Parathyroid adenoma (tissue), 2 donors: Measurements from ENCODE around the gene ABO.
"Not testable (repeated sequence)": the region's sequence is repeated elsewhere in the genome, so short reads cannot be mapped to it uniquely, and the experiment has no call there.

ENCODE experiments used
- H2AFZ ChIP-seq: fragments of 300-600 bp; sonication (generic); one replicate; pipeline ENCODE4 v1.7.0; 2017; ENCODE audit warnings: antibody characterized with exemption, mild to moderate bottlenecking
- H3K27ac ChIP-seq: fragments of 300-600 bp; sonication (generic); one replicate; pipeline ENCODE4 v1.7.0; 2017
- H3K27me3 ChIP-seq: fragments of 300-600 bp; sonication (generic); one replicate; pipeline ENCODE4 v1.7.0; 2017; ENCODE audit warnings: low read length; ENCODE audit not compliant: control insufficient read depth, insufficient read depth
- H3K36me3 ChIP-seq: fragments of 300-600 bp; sonication (generic); one replicate; pipeline ENCODE4 v1.7.0; 2017; ENCODE audit warnings: low read length; ENCODE audit not compliant: control insufficient read depth, insufficient read depth
- H3K4me1 ChIP-seq: fragments of 300-600 bp; sonication (generic); one replicate; pipeline ENCODE4 v1.7.0; 2017; ENCODE audit warnings: control low read depth
- H3K4me2 ChIP-seq: fragments of 300-600 bp; sonication (generic); one replicate; pipeline ENCODE4 v1.7.0; 2017; ENCODE audit warnings: low read length
- H3K4me3 ChIP-seq: fragments of 300-600 bp; sonication (generic); one replicate; pipeline ENCODE4 v1.7.0; 2017; ENCODE audit warnings: low read depth, low read length
- H3K79me2 ChIP-seq: fragments of 300-600 bp; sonication (generic); one replicate; pipeline ENCODE4 v1.7.0; 2017; ENCODE audit warnings: control low read depth
- H3K9ac ChIP-seq: fragments of 300-600 bp; sonication (generic); one replicate; pipeline ENCODE4 v1.7.0; 2017; ENCODE audit warnings: mild to moderate bottlenecking
- H3K9me3 ChIP-seq: fragments of 300-600 bp; sonication (generic); one replicate; pipeline ENCODE4 v1.7.0; 2017; ENCODE audit warnings: low read length; ENCODE audit not compliant: control insufficient read depth
- CTCF ChIP-seq: fragments of 300-600 bp; sonication (generic); IDR thresholded peaks from one replicate; pipeline ENCODE4 v1.7.0; 2017; ENCODE audit warnings: antibody characterized with exemption, mild to moderate bottlenecking
- donor health status: primary hyperparathyroidism.

ABO gene

DNA sequence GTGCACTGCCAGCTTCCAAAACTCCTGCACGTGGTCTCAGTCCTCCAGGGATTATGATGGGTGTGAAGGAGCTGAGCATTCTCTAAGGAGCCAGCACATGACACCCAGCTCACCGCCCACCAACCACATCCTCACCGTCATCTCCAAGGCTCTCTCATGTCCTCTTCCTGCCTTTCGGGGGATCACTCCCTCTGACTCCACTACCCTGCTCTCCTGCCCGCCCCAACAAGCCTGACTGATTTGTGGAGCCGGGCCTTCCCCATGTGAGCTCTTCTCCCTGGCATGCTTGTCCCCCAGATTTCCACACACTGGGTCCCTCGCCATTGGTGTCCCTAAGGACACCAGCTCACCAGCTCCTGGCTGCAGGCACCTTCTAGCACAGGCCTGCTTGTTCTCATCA is 1.9 kb downstream of the ABO start:
- Histone ChIP-seq H3K9me3 (no peaks in the 10 kb centered on the region), H3K4me1 (no peaks in the 10 kb centered on the region), H3K4me3 (no peak overlapping the region), H3K4me2 (no peak overlapping the region), H3K36me3 (no peaks in the 10 kb centered on the region), H3K27me3 (no peaks in the 10 kb centered on the region), H2AFZ (no peak overlapping the region), H3K79me2 (no peaks in the 10 kb centered on the region), H3K27ac (no peak overlapping the region), H3K9ac (no peak overlapping the region)
- no peak for TF ChIP-seq CTCF

DNA sequence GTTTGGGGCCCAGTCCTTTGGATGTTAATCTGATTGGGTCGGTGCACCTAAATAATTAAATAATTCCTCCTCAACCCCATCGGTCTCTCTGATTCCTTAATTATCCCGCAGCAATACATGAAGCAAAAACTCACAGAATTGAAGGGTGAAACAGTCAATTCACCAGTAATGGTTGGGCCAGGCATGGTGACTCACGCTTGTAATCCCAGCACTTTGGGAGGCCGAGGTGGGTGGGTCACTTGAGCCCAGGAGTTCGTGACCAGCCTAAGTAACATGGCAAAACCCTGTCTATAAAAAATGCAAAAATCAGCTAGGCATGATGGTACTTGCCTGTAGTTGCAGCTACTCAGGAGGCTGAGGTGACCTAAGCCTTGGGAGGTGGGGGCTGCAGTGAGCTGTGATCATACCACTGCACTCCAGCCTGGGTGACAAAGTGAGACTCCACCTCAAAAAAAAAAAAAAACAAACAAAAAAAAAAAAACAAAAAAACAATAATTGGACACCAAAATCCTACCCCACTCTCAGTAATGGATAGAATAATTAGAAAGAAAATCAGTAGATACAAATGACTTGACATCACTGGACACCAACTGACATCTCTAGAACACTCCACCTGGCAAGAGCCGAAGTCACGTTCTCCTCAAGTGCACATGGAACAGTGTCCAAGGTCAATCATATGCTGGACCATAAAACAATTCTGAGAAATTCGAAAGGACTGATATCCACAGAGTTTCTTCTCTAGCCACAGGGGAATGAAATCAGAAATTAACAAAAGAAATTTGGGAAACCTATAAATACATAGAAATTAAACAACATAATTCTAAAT is 5.3 kb downstream of the ABO start:
- Histone ChIP-seq H3K4me1 (no peaks in the 10 kb centered on the region), H3K9ac (no peak overlapping the region), H3K79me2 (no peaks in the 10 kb centered on the region), H3K27me3 (no peaks in the 10 kb centered on the region), H3K9me3 (no peaks in the 10 kb centered on the region), H3K36me3 (no peaks in the 10 kb centered on the region), H3K4me2 (no peak overlapping the region), H3K27ac (no peak overlapping the region), H3K4me3 (no peak overlapping the region), H2AFZ (no peak overlapping the region)
- TF ChIP-seq CTCF: no peak

DNA sequence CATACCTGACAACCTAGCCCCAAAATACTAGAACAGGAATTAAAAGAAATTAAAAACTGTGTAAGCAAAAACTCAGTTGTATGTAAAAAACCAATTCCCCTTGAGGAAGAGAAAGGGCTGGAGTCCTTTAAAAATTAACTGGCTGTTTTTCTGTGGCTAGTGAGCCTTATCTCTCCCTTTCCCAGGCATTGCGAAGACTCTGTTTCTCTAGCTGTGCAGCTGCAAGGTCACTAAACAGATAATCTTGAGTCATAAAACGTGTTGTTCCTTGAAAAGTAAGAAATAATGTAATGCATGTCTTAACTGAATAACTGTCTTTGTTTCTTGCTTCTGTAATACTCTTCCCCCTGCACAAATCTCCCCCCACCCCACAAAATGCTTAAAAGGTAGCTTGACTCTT is 5.9 kb downstream of the ABO start:
- not testable (repeated sequence) for H2AFZ ChIP-seq, H3K4me2 ChIP-seq, H3K4me3 ChIP-seq, H3K9ac ChIP-seq, H3K27me3 ChIP-seq, H3K9me3 ChIP-seq, H3K27ac ChIP-seq, H3K79me2 ChIP-seq, H3K36me3 ChIP-seq, H3K4me1 ChIP-seq

- H3K36me3 ChIP-seq: no peaks in the 10 kb centered on the region
- no peak overlapping the region for H3K27ac ChIP-seq
Measured at GRCh38 chr9:133268335-133269056, 6.5 kb downstream of the ABO start.

More at GRCh38 chr9:133268335-133269056, 6.5 kb downstream of the ABO start:
- no peak for TF ChIP-seq CTCF
- H2AFZ ChIP-seq: no peak overlapping the region
- no peak overlapping the region for H3K9ac ChIP-seq
- no peaks in the 10 kb centered on the region for H3K4me1 ChIP-seq
- H3K4me2 ChIP-seq: no peak overlapping the region
- H3K4me3 ChIP-seq: no peak overlapping the region
- H3K27me3 ChIP-seq: no peaks in the 10 kb centered on the region
- no peaks in the 10 kb centered on the region for H3K9me3 ChIP-seq
- no peaks in the 10 kb centered on the region for H3K79me2 ChIP-seq
